Naive thymus-derived CD4-positive, alpha-beta T cell (primary cell): ENCODE results near the gene FCHSD2. TPM values are rescaled to one million over a fixed set of nuclear protein-coding genes. Genes with fewer than 3 reads are reported as not detected.
"Not testable (repeated sequence)": the region's sequence is repeated elsewhere in the genome, so short reads cannot be mapped to it uniquely, and the experiment has no call there.

Source experiments
- ATAC-seq: fragments of 150-1000 bp; cut with Tn5 transposase; 2 replicates; pipeline ENCODE4 v1.10.0; 2021; ENCODE audit warnings: mild to moderate bottlenecking, moderate library complexity
- CTCF ChIA-PET: fragments of 350-600 bp; sonication (Branson Sonifier 250); formaldehyde crosslinking; loops from one replicate; lab custom pipeline; 2021; ENCODE audit warnings: antibody characterized with exemption; lab: Charles Lee
- POLR2A ChIA-PET: fragments of 350-600 bp; sonication (Branson Sonifier 250); formaldehyde crosslinking; loops from one replicate; lab custom pipeline; 2021; ENCODE audit warnings: antibody characterized with exemption, inconsistent platforms; lab: Charles Lee
- DNase-seq, 9 donors: peaks; one replicate each; pipeline versions ENCODE4 v3.0.0 to v3.0.0-alpha.2; 2020 to 2022; ENCODE audit warnings: mixed read lengths in 1 of 9
- H3K27ac ChIP-seq: one replicate; pipeline ENCODE4 v1.7.0; 2013; ENCODE audit warnings: mild to moderate bottlenecking, low read depth, low read length, moderate library complexity
- H3K27me3 ChIP-seq, 2 donors: one replicate each; pipeline ENCODE4 v1.7.0; 2013; ENCODE audit warnings: low read length in 2 of 2, mild to moderate bottlenecking in 2 of 2, moderate library complexity in 2 of 2; ENCODE audit not compliant: control insufficient read depth in 2 of 2, insufficient read depth in 2 of 2
- H3K36me3 ChIP-seq, 3 experiments: 1 replicate in 2 of 3; 2 replicates in 1 of 3; pipeline ENCODE4 v1.7.0; 2013; ENCODE audit warnings: low read length in 3 of 3, mild to moderate bottlenecking in 3 of 3, moderate library complexity in 1 of 3; ENCODE audit not compliant: insufficient read depth in 3 of 3, control insufficient read depth in 2 of 3
- H3K4me1 ChIP-seq, 2 donors: one replicate each; pipeline ENCODE4 v1.7.0; 2013; ENCODE audit warnings: low read length in 2 of 2, mild to moderate bottlenecking in 2 of 2, moderate library complexity in 1 of 2; ENCODE audit not compliant: control insufficient read depth in 2 of 2, insufficient read depth in 2 of 2
- H3K4me3 ChIP-seq: 2 replicates; pipeline ENCODE4 v1.7.0; 2013; ENCODE audit warnings: mild to moderate bottlenecking, low read length
- H3K9me3 ChIP-seq, 3 experiments: 1 replicate in 2 of 3; 2 replicates in 1 of 3; pipeline ENCODE4 v1.7.0; 2013; ENCODE audit warnings: low read length in 3 of 3; ENCODE audit not compliant: control insufficient read depth in 2 of 3
- H3K27ac Mint-ChIP-seq, 9 donors: one replicate each; pipeline ENCODE4 v1.8.0; 2020 to 2022; ENCODE audit warnings: mixed read lengths in 9 of 9, mild to moderate bottlenecking in 8 of 9, moderate library complexity in 5 of 9, inconsistent platforms in 2 of 9
- H3K27me3 Mint-ChIP-seq, 5 donors: one replicate each; pipeline ENCODE4 v1.8.0; 2021 to 2022; ENCODE audit warnings: mixed read lengths in 5 of 5, mild to moderate bottlenecking in 1 of 5
- H3K36me3 Mint-ChIP-seq, 5 donors: one replicate each; pipeline ENCODE4 v1.8.0; 2020 to 2022; ENCODE audit warnings: mixed read lengths in 5 of 5, mild to moderate bottlenecking in 3 of 5, inconsistent platforms in 1 of 5
- H3K4me1 Mint-ChIP-seq, 7 donors: one replicate each; pipeline ENCODE4 v1.8.0; 2020 to 2022; ENCODE audit warnings: mixed read lengths in 7 of 7, mild to moderate bottlenecking in 3 of 7, inconsistent platforms in 1 of 7
- H3K4me3 Mint-ChIP-seq, 10 donors: one replicate each; pipeline ENCODE4 v1.8.0; 2020 to 2022; ENCODE audit warnings: mild to moderate bottlenecking in 10 of 10, mixed read lengths in 10 of 10, moderate library complexity in 6 of 10, inconsistent platforms in 2 of 10
- H3K9me3 Mint-ChIP-seq, 11 donors: one replicate each; pipeline ENCODE4 v1.8.0; 2020 to 2022; ENCODE audit warnings: mixed read lengths in 11 of 11, mild to moderate bottlenecking in 4 of 11, inconsistent platforms in 1 of 11, moderate library complexity in 1 of 11
- intact Hi-C, 2 donors: fragments of 100-400 bp; cut with micrococcal nuclease; formaldehyde crosslinking; loops; one replicate each; pipeline ENCODE4 v1.15.1; 2023
- polyA plus RNA-seq, 2 donors: library from polyadenylated mRNA; unstranded; fragments of 300-500 nt; fragmentation: Illumina TruSeq; gene quantifications; one replicate each; pipeline ENCODE4 v1.2.3, GENCODE V29; 2021
- total RNA-seq, 6 experiments: library from RNA in 5 of 6; stranded (reverse) in 5 of 6; gene quantifications; 1 replicate in 5 of 6; 2 replicates in 1 of 6; pipeline ENCODE4 v1.2.3 and lab custom pipeline; 2021 to 2026

Gene FCHSD2
- total and polyA plus RNA-seq, 7 experiments from 2014 or later, result 18.3 to 69.9 (median 48.6) TPM

- DNase-seq (no peak), ATAC-seq (no peak)
- no peak overlapping the region for H3K4me3 Mint-ChIP-seq
- no peak overlapping the region for H3K4me3 ChIP-seq
- ChIA-PET CTCF (interaction anchor here (0.7 to 1.4 kb wide), 2 partner anchors 83 to 557 kb away, joined by 3 to 6 read pairs; no protein-coding TSS in a partner anchor), POLR2A (interaction anchor here (1.2 to 1.3 kb wide), 2 partner anchors 15 to 83 kb away, joined by 3 to 4 read pairs; no protein-coding TSS in a partner anchor)
- H3K27me3 ChIP-seq, result no peaks in the 10 kb centered on the region
- no peaks in the 10 kb centered on the region for H3K9me3 ChIP-seq
- intact Hi-C loops, result no loop called here
- H3K27ac Mint-ChIP-seq, result peak overlapping the region in 1 of 9 donors; percentile 13
- peaks cover 15 to 34% (median 22%) of the 10 kb centered on the region in 7 donors for H3K4me1 Mint-ChIP-seq
- H3K27ac ChIP-seq, result no peak overlapping the region
- H3K4me1 ChIP-seq, result peaks cover 9 to 10% of the 10 kb centered on the region in 2 donors
- H3K9me3 Mint-ChIP-seq, result no peaks in the 10 kb centered on the region
- peaks cover 0 to 7% (median 0%) of the 10 kb centered on the region in 3 experiments for H3K36me3 ChIP-seq
- peaks cover 0 to 27% (median 4%) of the 10 kb centered on the region in 5 donors for H3K36me3 Mint-ChIP-seq
- H3K27me3 Mint-ChIP-seq, result no peaks in the 10 kb centered on the region
These were observed 333.8 kb downstream of the FCHSD2 start for GRCh38 chr11:72808331-72808798.

- Histone ChIP-seq H3K27me3 (no peaks in the 10 kb centered on the region), H3K27ac (no peak overlapping the region), H3K9me3 (no peaks in the 10 kb centered on the region), H3K4me3 (no peak overlapping the region), H3K36me3 (peaks cover 0 to 7% (median 0%) of the 10 kb centered on the region in 3 experiments), H3K4me1 (peaks cover 5% of the 10 kb centered on the region in 2 donors)
- no peak overlapping the region for H3K4me3 Mint-ChIP-seq
- H3K4me1 Mint-ChIP-seq, result peaks cover 9 to 29% (median 17%) of the 10 kb centered on the region in 7 donors
- no peak for DNase-seq
- no peaks in the 10 kb centered on the region for H3K27me3 Mint-ChIP-seq
- POLR2A ChIA-PET, result interaction anchor here (1.2 to 1.3 kb wide), 2 partner anchors 15 to 83 kb away, joined by 3 to 4 read pairs; no protein-coding TSS in a partner anchor
- intact Hi-C loops, result no loop called here
- no peaks in the 10 kb centered on the region for H3K9me3 Mint-ChIP-seq
- H3K27ac Mint-ChIP-seq, result no peak overlapping the region
- peaks cover 0 to 24% (median 4%) of the 10 kb centered on the region in 5 donors for H3K36me3 Mint-ChIP-seq
- ATAC-seq, result peak; percentile 70
- CTCF ChIA-PET, result interaction anchor here (0.7 to 1.4 kb wide), 2 partner anchors 83 to 557 kb away, joined by 3 to 6 read pairs; no protein-coding TSS in a partner anchor
These were observed 334.3 kb downstream of the FCHSD2 start for GRCh38 chr11:72807792-72808191.

- ATAC-seq (peak; percentile 68), DNase-seq (no peak)
- Histone ChIP-seq H3K27me3 (no peaks in the 10 kb centered on the region), H3K4me1 (no peaks in the 10 kb centered on the region), H3K4me3 (no peak overlapping the region), H3K36me3 (peaks cover 0 to 7% (median 0%) of the 10 kb centered on the region in 3 experiments), H3K9me3 (no peaks in the 10 kb centered on the region), H3K27ac (no peak overlapping the region)
- CTCF ChIA-PET, result interaction anchor here (1.4 kb wide), 1 partner anchor 82 kb away, joined by 6 read pairs; no protein-coding TSS in a partner anchor
- POLR2A ChIA-PET, result interaction anchor here (1.2 to 1.3 kb wide), 2 partner anchors 14 to 82 kb away, joined by 3 to 4 read pairs; no protein-coding TSS in a partner anchor
- H3K9me3 Mint-ChIP-seq, result peaks cover 0 to 1% (median 0%) of the 10 kb centered on the region in 11 donors
- peaks cover 6 to 24% (median 12%) of the 10 kb centered on the region in 7 donors for H3K4me1 Mint-ChIP-seq
- H3K36me3 Mint-ChIP-seq, result peaks cover 0 to 21% (median 4%) of the 10 kb centered on the region in 5 donors
- H3K4me3 Mint-ChIP-seq, result no peak overlapping the region
- intact Hi-C loops, result no loop called here
- peak overlapping the region in 1 of 9 donors; percentile 26 for H3K27ac Mint-ChIP-seq
- H3K27me3 Mint-ChIP-seq, result no peaks in the 10 kb centered on the region
These were observed 335.0 kb downstream of the FCHSD2 start for GRCh38 chr11:72807021-72807693.

GRCh38 chr11:72806378-72806777, 335.7 kb downstream of the FCHSD2 start:
- H3K27me3 Mint-ChIP-seq, H3K27me3 ChIP-seq, H3K9me3 Mint-ChIP-seq, DNase-seq, H3K27ac ChIP-seq, H3K36me3 ChIP-seq, intact Hi-C loops, POLR2A ChIA-PET, ATAC-seq, H3K4me1 ChIP-seq, H3K4me3 ChIP-seq, CTCF ChIA-PET, H3K4me3 Mint-ChIP-seq, H3K9me3 ChIP-seq: not testable (repeated sequence)
- Mint-ChIP-seq H3K36me3 (peaks cover 0 to 19% (median 4%) of the 10 kb centered on the region in 5 donors), H3K27ac (peak overlapping the region in 1 of 9 donors; percentile 81), H3K4me1 (peaks cover 5 to 18% (median 6%) of the 10 kb centered on the region in 7 donors)

GRCh38 chr11:72805216-72805615, 336.9 kb downstream of the FCHSD2 start:
- no peak for DNase-seq
- ChIA-PET POLR2A (no interaction called here), CTCF (no interaction called here)
- Mint-ChIP-seq H3K4me3 (no peak overlapping the region), H3K27me3 (no peaks in the 10 kb centered on the region), H3K27ac (no peak overlapping the region), H3K4me1 (peaks cover 0 to 13% (median under 1%) of the 10 kb centered on the region in 7 donors), H3K9me3 (peaks cover 0 to 1% (median 0%) of the 10 kb centered on the region in 11 donors), H3K36me3 (peaks cover 0 to 14% (median 4%) of the 10 kb centered on the region in 5 donors)
- Histone ChIP-seq H3K27ac (no peak overlapping the region), H3K4me3 (no peak overlapping the region), H3K27me3 (no peaks in the 10 kb centered on the region), H3K36me3 (peaks cover 0 to 7% (median 0%) of the 10 kb centered on the region in 3 experiments), H3K9me3 (no peaks in the 10 kb centered on the region), H3K4me1 (no peaks in the 10 kb centered on the region)
- intact Hi-C loops, result no loop called here
- ATAC-seq, result peak; percentile 21

GRCh38 chr11:72802822-72803221, 339.3 kb downstream of the FCHSD2 start:
- ChIA-PET CTCF (interaction anchor here (1.0 kb wide), 1 partner anchor 10 kb away, joined by 3 read pairs; no protein-coding TSS in a partner anchor), POLR2A (interaction anchor here (1.5 to 1.6 kb wide), 2 partner anchors 9 kb away, joined by 3 to 5 read pairs; partner anchors contain the start of gene STARD10)
- Histone ChIP-seq H3K27ac (no peak overlapping the region), H3K4me3 (no peak overlapping the region), H3K36me3 (no peaks in the 10 kb centered on the region), H3K27me3 (no peaks in the 10 kb centered on the region), H3K9me3 (no peaks in the 10 kb centered on the region), H3K4me1 (no peaks in the 10 kb centered on the region)
- H3K4me1 Mint-ChIP-seq, result peaks cover 0 to 9% (median 0%) of the 10 kb centered on the region in 7 donors
- DNase-seq (no peak), ATAC-seq (no peak)
- H3K27me3 Mint-ChIP-seq, result no peaks in the 10 kb centered on the region
- H3K36me3 Mint-ChIP-seq, result peaks cover 0 to 4% (median 3%) of the 10 kb centered on the region in 5 donors
- intact Hi-C loops, result no loop called here
- H3K4me3 Mint-ChIP-seq, result no peak overlapping the region
- H3K27ac Mint-ChIP-seq, result no peak overlapping the region
- peaks cover 0 to 1% (median 0%) of the 10 kb centered on the region in 11 donors for H3K9me3 Mint-ChIP-seq
